ENCODE data around the gene POLR2B.

- no peak for TF ChIP-seq REST (IDR thresholded peaks at IDR 0.05; ENCODE audit: insufficient read depth in 1 of 2, low read depth in 2 of 2, low read length in 2 of 2)
- TF ChIP-seq TAF1 (IDR thresholded peaks at IDR 0.05; ENCODE audit: borderline replicate concordance, insufficient read depth, low read length) = no peak
- TF ChIP-seq POLR2AphosphoS5 (IDR thresholded peaks at IDR 0.05; ENCODE audit: low read depth, low read length) = no peak
These were observed 100.2 kb downstream of the POLR2B start for GRCh38 chr4:57078685-57079521.

Measured in PFSK-1 (cell line).